Trophoblast cell (in vitro differentiated cells and primary cell): ENCODE measurements around the gene TM2D3.
A peak's percentile ranks its signal among the peaks of the same experiment; 100 is the strongest.
"Not testable (repeated sequence)": the region's sequence is repeated elsewhere in the genome, so short reads cannot be mapped to it uniquely, and the experiment has no call there.

Experiments
- DNase-seq, 2 donors: peaks; one replicate each; pipeline ENCODE4 v3.0.0-alpha.2; 2016
- H2AFZ ChIP-seq: 2 replicates; pipeline ENCODE4 v1.6.1; 2013; ENCODE audit warnings: low read length, moderate library complexity, mild to moderate bottlenecking; ENCODE audit not compliant: insufficient read depth, poor library complexity
- H2AK5ac ChIP-seq: 2 replicates; pipeline ENCODE4 v1.6.1; 2013; ENCODE audit warnings: mild to moderate bottlenecking, low read length
- H2BK120ac ChIP-seq: 2 replicates; pipeline ENCODE4 v1.6.1; 2013; ENCODE audit warnings: low read length, mild to moderate bottlenecking, moderate library complexity; ENCODE audit not compliant: insufficient read depth, poor library complexity
- H2BK12ac ChIP-seq: 2 replicates; pipeline ENCODE4 v1.6.1; 2013; ENCODE audit warnings: mild to moderate bottlenecking, low read length, moderate library complexity
- H2BK5ac ChIP-seq: 2 replicates; pipeline ENCODE4 v1.6.1; 2013; ENCODE audit warnings: low read length, low read depth, moderate library complexity, mild to moderate bottlenecking; ENCODE audit not compliant: poor library complexity
- H3K14ac ChIP-seq: 2 replicates; pipeline ENCODE4 v1.6.1; 2013; ENCODE audit warnings: mild to moderate bottlenecking, low read length
- H3K18ac ChIP-seq: 2 replicates; pipeline ENCODE4 v1.6.1; 2013; ENCODE audit warnings: mild to moderate bottlenecking, low read length
- H3K23ac ChIP-seq: 2 replicates; pipeline ENCODE4 v1.6.1; 2013; ENCODE audit warnings: low read length
- H3K27ac ChIP-seq: 2 replicates; pipeline ENCODE4 v1.5.1; 2013; ENCODE audit warnings: low read depth, mild to moderate bottlenecking, inconsistent platforms, low read length, moderate library complexity
- H3K27me3 ChIP-seq: 2 replicates; pipeline ENCODE4 v1.6.1; 2013; ENCODE audit warnings: inconsistent platforms, mild to moderate bottlenecking, low read length, moderate library complexity; ENCODE audit not compliant: insufficient read depth
- H3K36me3 ChIP-seq, 2 experiments: 1 replicate in 1 of 2; 2 replicates in 1 of 2; pipeline ENCODE4 v1.6.1; 2013; ENCODE audit warnings: low read length in 2 of 2, mild to moderate bottlenecking in 2 of 2, moderate library complexity in 1 of 2; ENCODE audit not compliant: insufficient read depth in 2 of 2, control insufficient read depth in 1 of 2
- H3K4ac ChIP-seq: 2 replicates; pipeline ENCODE4 v1.6.1; 2013; ENCODE audit warnings: low read depth, mild to moderate bottlenecking, low read length, moderate library complexity
- H3K4me1 ChIP-seq, 2 experiments: 1 replicate in 1 of 2; 2 replicates in 1 of 2; pipeline ENCODE4 v1.6.1; 2013; ENCODE audit warnings: low read length in 2 of 2, mild to moderate bottlenecking in 2 of 2, moderate library complexity in 1 of 2; ENCODE audit not compliant: insufficient read depth in 2 of 2, control insufficient read depth in 1 of 2
- H3K4me2 ChIP-seq: 2 replicates; pipeline ENCODE4 v1.6.1; 2013; ENCODE audit warnings: inconsistent platforms, mild to moderate bottlenecking, low read length, moderate library complexity
- H3K4me3 ChIP-seq: 2 replicates; pipeline ENCODE4 v1.5.1; 2013; ENCODE audit warnings: mild to moderate bottlenecking, low read depth, low read length, inconsistent platforms
- H3K79me1 ChIP-seq: one replicate; pipeline ENCODE4 v1.6.1; 2013; ENCODE audit warnings: low read length
- H3K79me2 ChIP-seq: 2 replicates; pipeline ENCODE4 v1.6.1; 2013; ENCODE audit warnings: low read length, mild to moderate bottlenecking; ENCODE audit not compliant: control insufficient read depth, insufficient read depth, poor library complexity
- H3K9ac ChIP-seq: 2 replicates; pipeline ENCODE4 v1.6.1; 2013; ENCODE audit warnings: mild to moderate bottlenecking, low read length
- H3K9me3 ChIP-seq: 2 replicates; pipeline ENCODE4 v1.6.1; 2013; ENCODE audit warnings: low read depth, mild to moderate bottlenecking, control low read depth, inconsistent platforms, low read length; ENCODE audit not compliant: insufficient read depth
- H4K12ac ChIP-seq: 2 replicates; pipeline ENCODE4 v1.6.1; 2013; ENCODE audit warnings: low read depth, mild to moderate bottlenecking, low read length, moderate library complexity
- H4K8ac ChIP-seq: 2 replicates; pipeline ENCODE4 v1.6.1; 2013; ENCODE audit warnings: low read depth, mild to moderate bottlenecking, low read length, moderate library complexity
- H4K91ac ChIP-seq: one replicate; pipeline ENCODE4 v1.6.1; 2013; ENCODE audit warnings: low read depth, mild to moderate bottlenecking, low read length, moderate library complexity
- WGBS: extraction: QIAGEN DNeasy Blood & Tissue Kit; methylation state at CpG from one replicate; pipeline ENCODE4 v1.1.7; 2013; ENCODE audit warnings: missing lambda C conversion rate; ENCODE audit not compliant: insufficient read length, insufficient coverage; ENCODE audit errors: extremely low coverage; 5-methylcytosine and 5-hydroxymethylcytosine counted together

The TM2D3 gene

DNA sequence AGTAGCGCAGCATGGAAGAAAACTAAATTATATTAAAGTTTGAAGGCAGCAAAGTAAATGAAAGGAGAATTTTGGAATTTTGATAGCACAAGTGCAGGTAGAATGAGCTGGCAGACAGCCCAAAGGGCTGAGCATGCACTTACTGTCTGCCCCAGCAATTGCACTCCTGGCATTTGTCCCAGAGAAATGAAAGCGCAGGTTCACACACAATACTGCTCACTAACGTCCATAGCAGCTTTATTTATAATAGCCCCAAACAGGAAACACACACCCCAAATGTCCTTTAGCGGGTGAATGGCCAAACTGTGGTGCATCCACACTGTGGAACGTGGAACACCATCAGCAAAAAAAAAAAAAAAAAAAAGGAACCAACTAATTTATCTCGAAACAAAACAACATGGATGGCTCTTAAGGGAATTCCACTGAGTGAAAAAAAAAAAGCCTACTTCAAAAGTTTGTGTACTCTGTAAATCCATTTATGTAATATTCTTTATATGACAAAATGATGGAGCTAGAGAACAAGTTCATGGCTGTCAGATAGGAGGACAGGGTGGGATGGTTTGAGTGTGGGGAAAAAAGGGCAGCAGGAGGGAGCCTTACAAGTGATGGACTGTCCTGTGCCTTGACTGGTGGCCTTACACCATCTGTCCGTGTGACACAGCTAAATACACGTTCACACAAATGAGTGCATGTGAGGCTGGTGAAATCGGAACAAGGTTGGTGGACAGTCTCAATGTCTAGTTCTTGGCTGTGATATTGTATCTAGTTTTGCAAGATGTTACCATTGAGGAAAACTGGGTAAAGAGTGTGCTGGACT lies 6.0 kb upstream of the TM2D3 start:
- no peak overlapping the region for H4K8ac ChIP-seq
- H3K36me3 ChIP-seq, result peaks cover 2 to 8% of the 10 kb centered on the region in 2 experiments
- no peak overlapping the region for H2BK120ac ChIP-seq
- no peaks in the 10 kb centered on the region for H3K4me1 ChIP-seq
- H3K4me2 ChIP-seq, result no peak overlapping the region
- H2AK5ac ChIP-seq, result no peak overlapping the region
- H3K18ac ChIP-seq, result no peak overlapping the region
- no peaks in the 10 kb centered on the region for H3K79me2 ChIP-seq
- DNase-seq, result no peak
- H3K14ac ChIP-seq, result no peak overlapping the region
- H3K23ac ChIP-seq, result no peak overlapping the region
- no CpG with 5 or more reads among the region's 9 CpGs for WGBS
- H3K27me3 ChIP-seq, result no peaks in the 10 kb centered on the region
- H3K9ac ChIP-seq, result no peak overlapping the region
- no peak overlapping the region for H2BK5ac ChIP-seq
- no peak overlapping the region for H4K91ac ChIP-seq
- H2BK12ac ChIP-seq, result no peak overlapping the region
- H3K79me1 ChIP-seq, result no peaks in the 10 kb centered on the region
- no peaks in the 10 kb centered on the region for H3K9me3 ChIP-seq
- H2AFZ ChIP-seq, result no peak overlapping the region
- no peak overlapping the region for H4K12ac ChIP-seq
- no peak overlapping the region for H3K4me3 ChIP-seq
- no peak overlapping the region for H3K4ac ChIP-seq
- H3K27ac ChIP-seq, result no peak overlapping the region

DNA sequence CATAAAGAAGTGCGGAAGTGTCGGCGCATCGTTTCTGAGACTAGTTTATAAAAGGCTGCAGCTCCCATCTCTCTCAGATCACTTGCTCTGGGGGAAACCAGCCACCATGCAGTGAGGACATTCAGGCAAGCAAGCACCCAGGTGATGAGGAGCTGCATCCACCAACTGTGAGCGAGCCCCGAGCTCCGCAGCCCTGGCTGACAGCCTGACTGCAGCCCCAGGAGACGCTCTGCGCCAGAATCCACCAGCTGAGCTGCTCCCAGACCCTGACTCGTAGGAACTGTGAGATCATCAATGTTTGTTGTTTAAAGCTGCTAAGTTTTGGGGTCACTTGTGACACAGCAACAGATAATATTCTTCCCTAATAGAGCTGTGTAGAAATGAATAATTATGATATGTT lies 5.0 kb upstream of the TM2D3 start:
- peak overlapping the region; percentile 33 for H3K9ac ChIP-seq
- no peak overlapping the region for H2AFZ ChIP-seq
- H3K23ac ChIP-seq, result no peak overlapping the region
- H3K4ac ChIP-seq, result no peak overlapping the region
- no peak overlapping the region for H2BK120ac ChIP-seq
- no peak overlapping the region for H2BK5ac ChIP-seq
- no peak overlapping the region for H2BK12ac ChIP-seq
- H3K18ac ChIP-seq, result no peak overlapping the region
- H3K4me1 ChIP-seq, result peaks cover 5 to 6% of the 10 kb centered on the region in 2 experiments
- no peak overlapping the region for H3K27ac ChIP-seq
- no peak overlapping the region for H3K4me2 ChIP-seq
- no peak overlapping the region for H4K8ac ChIP-seq
- H4K12ac ChIP-seq, result no peak overlapping the region
- H3K14ac ChIP-seq, result no peak overlapping the region
- DNase-seq, result no peak
- H2AK5ac ChIP-seq, result no peak overlapping the region
- no peak overlapping the region for H4K91ac ChIP-seq
- H3K79me2 ChIP-seq, result peaks cover 3% of the 10 kb centered on the region
- H3K27me3 ChIP-seq, result no peaks in the 10 kb centered on the region
- H3K36me3 ChIP-seq, result peaks cover 2 to 8% of the 10 kb centered on the region in 2 experiments
- no peak overlapping the region for H3K4me3 ChIP-seq
- WGBS, result no CpG with 5 or more reads among the region's 10 CpGs
- no peaks in the 10 kb centered on the region for H3K9me3 ChIP-seq
- H3K79me1 ChIP-seq, result peaks cover 6% of the 10 kb centered on the region

GRCh38 chr15:101654624-101655337 lies 2.6 kb upstream of the TM2D3 start:
- H3K9ac ChIP-seq, DNase-seq, H2AFZ ChIP-seq, H3K4me1 ChIP-seq, H3K4ac ChIP-seq, H2BK120ac ChIP-seq, H3K79me2 ChIP-seq, H3K18ac ChIP-seq, H2BK5ac ChIP-seq, H3K27ac ChIP-seq, H4K8ac ChIP-seq, H2AK5ac ChIP-seq, H3K4me2 ChIP-seq, H3K14ac ChIP-seq, H3K4me3 ChIP-seq, H4K91ac ChIP-seq, H2BK12ac ChIP-seq, H3K27me3 ChIP-seq, H3K9me3 ChIP-seq, H3K36me3 ChIP-seq, H4K12ac ChIP-seq, H3K23ac ChIP-seq: not testable (repeated sequence)
- no CpG with 5 or more reads among the region's 10 CpGs for WGBS
- H3K79me1 ChIP-seq, result peaks cover 11% of the 10 kb centered on the region

- peaks cover 11% of the 10 kb centered on the region for H3K79me1 ChIP-seq
- no CpG with 5 or more reads among the region's 8 CpGs for WGBS
- H3K36me3 ChIP-seq, result peaks cover 2 to 10% of the 10 kb centered on the region in 2 experiments
- H3K14ac ChIP-seq, result no peak overlapping the region
- H3K27ac ChIP-seq, result no peak overlapping the region
- H3K4me1 ChIP-seq, result peaks cover 5 to 6% of the 10 kb centered on the region in 2 experiments
- no peaks in the 10 kb centered on the region for H3K9me3 ChIP-seq
- H4K12ac ChIP-seq, result no peak overlapping the region
- no peak overlapping the region for H2BK12ac ChIP-seq
- H2BK120ac ChIP-seq, result no peak overlapping the region
- H3K4me3 ChIP-seq, result no peak overlapping the region
- DNase-seq, result no peak
- no peak overlapping the region for H3K9ac ChIP-seq
- H3K18ac ChIP-seq, result no peak overlapping the region
- no peak overlapping the region for H2AFZ ChIP-seq
- H4K91ac ChIP-seq, result no peak overlapping the region
- H3K4me2 ChIP-seq, result no peak overlapping the region
- H3K27me3 ChIP-seq, result no peaks in the 10 kb centered on the region
- H3K4ac ChIP-seq, result no peak overlapping the region
- no peak overlapping the region for H4K8ac ChIP-seq
- H3K79me2 ChIP-seq, result peaks cover 9% of the 10 kb centered on the region
- H3K23ac ChIP-seq, result no peak overlapping the region
- H2BK5ac ChIP-seq, result no peak overlapping the region
- no peak overlapping the region for H2AK5ac ChIP-seq
Observed at GRCh38 chr15:101654171-101654570, 2.0 kb upstream of the TM2D3 start.
